HepG2 (cell line): Measurements from ENCODE around the gene ALPK3. TPM values are rescaled to one million over a fixed set of nuclear protein-coding genes. Genes with fewer than 3 reads are reported as not detected.

Source experiments
- ATAC-seq: fragments of 200-7000 bp; cut with Tn5 transposase; 3 replicates; pipeline ENCODE4 v1.9.1; 2020; ENCODE audit warnings: mild to moderate bottlenecking, moderate library complexity
- BruUV-seq: library from RNA; stranded (reverse); fragments of 400-500 nt; replicated peaks from 2 replicates; lab custom pipeline; 2021; lab: Mats Ljungman, UMichigan
- CTCF ChIA-PET: fragments of 300-600 bp; formaldehyde crosslinking; extraction: SDS; loops from one replicate; lab custom pipeline; 2021; ENCODE audit warnings: low total read pairs, inconsistent platforms, low intra/inter-chr PET ratio; lab: Yijun Ruan, JAX
- POLR2A ChIA-PET: fragments of 350-600 bp; sonication (Branson Sonifier 250); formaldehyde crosslinking; loops from one replicate; lab custom pipeline; 2020; ENCODE audit warnings: antibody characterized with exemption, inconsistent platforms; lab: Yijun Ruan, JAX
- DNase-seq: peaks from one replicate; pipeline ENCODE4 v3.0.0-alpha.2; 2015; ENCODE audit warnings: low spot score
- FAIRE-seq: peaks from 3 replicates; lab custom pipeline; 2011; peaks lifted over from hg19 to GRCh38; lab: Jason Lieb, UNC
- H2AFZ ChIP-seq: one replicate; pipeline ENCODE4 v1.6.1; 2011; ENCODE audit warnings: low read length, inconsistent platforms
- H3K27ac ChIP-seq: fragments of 300-600 bp; 3 replicates; pipeline ENCODE4 v1.8.0; 2011; ENCODE audit warnings: mixed run types, mild to moderate bottlenecking, mixed read lengths, low read length, inconsistent platforms; ENCODE audit not compliant: insufficient read depth; ENCODE audit errors: extremely low read length
- H3K27me3 ChIP-seq, 2 experiments: fragments of 200-600 bp in 1 of 2; 2 replicates in 1 of 2; 3 replicates in 1 of 2; pipeline versions ENCODE4 v1.6.0 to v1.8.0; 2011; ENCODE audit warnings: low read length in 2 of 2, mild to moderate bottlenecking in 2 of 2, moderate library complexity in 2 of 2, inconsistent platforms in 1 of 2; ENCODE audit not compliant: insufficient read depth in 2 of 2, control insufficient read depth in 1 of 2
- H3K36me3 ChIP-seq, 2 experiments: fragments of 200-600 bp in 1 of 2; replicated peaks in 1 of 2; 2 replicates in 1 of 2; 3 replicates in 1 of 2; pipeline versions ENCODE4 v1.5.1 to v1.8.0; 2011; ENCODE audit warnings: low read length in 2 of 2, inconsistent platforms in 1 of 2; ENCODE audit not compliant: insufficient read depth in 2 of 2, control insufficient read depth in 1 of 2
- H3K4me1 ChIP-seq: 2 replicates; pipeline ENCODE4 v1.5.1; 2012; ENCODE audit warnings: low read length, inconsistent platforms; ENCODE audit not compliant: insufficient read depth
- H3K4me2 ChIP-seq: 2 replicates; pipeline ENCODE4 v1.6.0; 2011; ENCODE audit warnings: low read depth, low read length, inconsistent platforms
- H3K4me3 ChIP-seq, 3 experiments: fragments of 200-600 bp in 1 of 3; sonication (generic), shearing (Covaris generic) in 1 of 3; replicated peaks in 1 of 3; 2 replicates each; pipeline ENCODE4 v1.5.1; 2011 to 2016; ENCODE audit warnings: low read length in 3 of 3, inconsistent platforms in 2 of 3, low read depth in 2 of 3, mild to moderate bottlenecking in 2 of 3, control low read depth in 1 of 3, mixed read lengths in 1 of 3; ENCODE audit not compliant: insufficient read depth in 1 of 3
- H3K79me2 ChIP-seq: one replicate; pipeline ENCODE4 v1.6.1; 2011; ENCODE audit warnings: low read length, inconsistent platforms; ENCODE audit not compliant: insufficient read depth
- H3K9ac ChIP-seq: 2 replicates; pipeline ENCODE4 v1.6.0; 2011; ENCODE audit warnings: mild to moderate bottlenecking, low read depth, low read length, inconsistent platforms; ENCODE audit not compliant: insufficient read depth
- H3K9me3 ChIP-seq: 2 replicates; pipeline ENCODE4 v1.5.1; 2012; ENCODE audit warnings: mild to moderate bottlenecking, low read length
- H4K20me1 ChIP-seq: 2 replicates; pipeline ENCODE4 v1.6.0; 2011; ENCODE audit warnings: inconsistent platforms, mild to moderate bottlenecking, low read length, moderate library complexity; ENCODE audit not compliant: insufficient read depth
- ATF4 ChIP-seq, 2 experiments: fragments of 450-650 bp in 1 of 2; sonication (generic) in 1 of 2; formaldehyde crosslinking; IDR thresholded peaks; 2 replicates each; pipeline versions ENCODE4 v1.5.0 to v1.8.0; 2020 to 2022; ENCODE audit warnings: mild to moderate bottlenecking in 1 of 2, missing genetic modification reagents in 1 of 2
- GLMP ChIP-seq: sonication (generic); formaldehyde crosslinking; IDR thresholded peaks from 2 replicates; pipeline ENCODE4 v1.9.0; 2021; ENCODE audit warnings: missing genetic modification reagents, mild to moderate bottlenecking, borderline replicate concordance
- GTF2F1 ChIP-seq: fragments of 150-350 bp; IDR thresholded peaks from 2 replicates; pipeline ENCODE4 v1.6.1; 2014; ENCODE audit warnings: low read length
- KAT2B ChIP-seq: fragments of 150-350 bp; IDR thresholded peaks from 2 replicates; pipeline ENCODE4 v1.6.1; 2014; ENCODE audit warnings: low read depth, low read length, borderline replicate concordance
- MEIS1 ChIP-seq: sonication (generic); formaldehyde crosslinking; IDR thresholded peaks from 2 replicates; pipeline ENCODE4 v1.9.0; 2021; ENCODE audit warnings: mild to moderate bottlenecking, missing genetic modification reagents, moderate library complexity, borderline replicate concordance
- PRDM10 ChIP-seq: sonication (generic); formaldehyde crosslinking; IDR thresholded peaks from 2 replicates; pipeline ENCODE4 v1.4.0; 2020; ENCODE audit warnings: low read depth, missing genetic modification reagents
- PRMT3 ChIP-seq: sonication (generic); formaldehyde crosslinking; IDR thresholded peaks from 2 replicates; pipeline ENCODE4 v1.8.1; 2022; ENCODE audit warnings: low read depth, mild to moderate bottlenecking, moderate library complexity, missing genetic modification reagents, borderline replicate concordance
- RBM22 ChIP-seq: fragments of 200-400 bp; formaldehyde crosslinking; optimal IDR thresholded peaks from 2 replicates; pipeline ENCODE3; 2017; ENCODE audit warnings: mild to moderate bottlenecking, low read length, moderate library complexity
- RELA ChIP-seq: sonication (generic); formaldehyde crosslinking; IDR thresholded peaks from 2 replicates; pipeline ENCODE4 v1.4.0; 2020; ENCODE audit warnings: missing genetic modification reagents
- REXO4 ChIP-seq: sonication (generic); formaldehyde crosslinking; IDR thresholded peaks from 2 replicates; pipeline ENCODE4 v1.8.0; 2022; ENCODE audit warnings: missing genetic modification reagents, mild to moderate bottlenecking, borderline replicate concordance
- RORA ChIP-seq: sonication (generic); formaldehyde crosslinking; IDR thresholded peaks from 2 replicates; pipeline ENCODE4 v1.5.0; 2020; ENCODE audit warnings: mild to moderate bottlenecking, missing genetic modification reagents, moderate library complexity
- SOX6 ChIP-seq, 2 experiments: fragments of 450-650 bp in 1 of 2; sonication (generic) in 1 of 2; formaldehyde crosslinking in 1 of 2; IDR thresholded peaks; 2 replicates each; pipeline versions ENCODE4 v1.4.0 to v1.6.1; 2017 to 2020; ENCODE audit warnings: antibody characterized with exemption in 1 of 2, mild to moderate bottlenecking in 1 of 2, missing genetic modification reagents in 1 of 2
- SRSF1 ChIP-seq: fragments of 200-400 bp; formaldehyde crosslinking; optimal IDR thresholded peaks from 2 replicates; pipeline ENCODE3; 2017; ENCODE audit warnings: mild to moderate bottlenecking, low read depth, low read length, moderate library complexity
- ZMYM3 ChIP-seq: sonication (generic); formaldehyde crosslinking; IDR thresholded peaks from 2 replicates; pipeline ENCODE4 v1.5.1; 2020; ENCODE audit warnings: mild to moderate bottlenecking, missing genetic modification reagents
- ZNF335 ChIP-seq: sonication (generic); formaldehyde crosslinking; IDR thresholded peaks from 2 replicates; pipeline ENCODE4 v1.4.0; 2020; ENCODE audit warnings: missing genetic modification reagents
- ZNF792 ChIP-seq: IDR thresholded peaks from 2 replicates; pipeline ENCODE4 v1.6.1; 2016
- ZNF850 ChIP-seq: sonication (generic); formaldehyde crosslinking; conservative IDR thresholded peaks from 2 replicates; pipeline ENCODE4 v1.9.0; 2021; ENCODE audit warnings: mild to moderate bottlenecking, missing genetic modification reagents
- WGBS: methylation state at CpG from one replicate; pipeline ENCODE4 v1.1.6; 2017; ENCODE audit warnings: low lambda C conversion rate; 5-methylcytosine and 5-hydroxymethylcytosine counted together
- in situ Hi-C: cut with HindIII; loops from 2 replicates; pipeline ENCODE4 v1.10.0; 2017; ENCODE audit warnings: low pct_unique_long_range_greater_than_20kb; ENCODE audit not compliant: extremely low pct_ligation_motif_present
- intact Hi-C: fragments of 100-400 bp; cut with micrococcal nuclease; formaldehyde crosslinking; loops from one replicate; pipeline ENCODE4 v1.10.0; 2022; ENCODE audit not compliant: unreplicated experiment
- polyA plus RNA-seq, 8 experiments: library from polyadenylated mRNA; depleted of rRNA in 3 of 8; stranded (reverse) in 7 of 8; unstranded in 1 of 8; fragments of >200 nt; fragmentation: Illumina TruSeq in 4 of 8; extraction: Trizol in 4 of 8; gene quantifications; 2 replicates each; pipeline versions ENCODE4 v1.2.1 to v1.2.3, GENCODE V29; 2011 to 2016; ENCODE audit warnings: low read depth in 4 of 8, missing spikeins in 1 of 8, mixed read lengths in 1 of 8; ENCODE audit not compliant: insufficient read depth in 1 of 8
- total RNA-seq, 5 experiments: library from RNA; depleted of rRNA; stranded (reverse); fragments of >200 nt; fragmentation: Illumina TruSeq; extraction: Trizol; gene quantifications; 2 replicates each; pipeline ENCODE4 v1.2.3, GENCODE V29; 2016; ENCODE audit warnings: low read depth in 1 of 5

ALPK3 gene
- total and polyA plus RNA-seq, 2 of the 13 experiments (the other 11 are each of a cell fraction or from before 2014, with no cell fraction given) = 0.04 to 0.42 TPM

GRCh38 chr15:84834229-84834955 is 17.2 kb downstream of the ALPK3 start:
- no peak for ATAC-seq
- Histone ChIP-seq H3K9ac (no peak overlapping the region), H3K4me2 (no peak overlapping the region), H4K20me1 (no peaks in the 10 kb centered on the region), H3K27me3 (peaks cover 0 to 28% of the 10 kb centered on the region in 2 experiments; a peak in 3 of 5 replicates), H3K36me3 (no peaks in the 10 kb centered on the region), H3K4me1 (peaks cover 4% of the 10 kb centered on the region; the same call in 1 of the 2 replicates), H3K79me2 (no peaks in the 10 kb centered on the region), H3K27ac (no peak overlapping the region), H3K4me3 (no peak overlapping the region), H2AFZ (no peak overlapping the region), H3K9me3 (no peaks in the 10 kb centered on the region)
- TF ChIP-seq REXO4 = no peak
- TF ChIP-seq ZNF335 (CRISPR knock-in tag) = no peak
- TF ChIP-seq MEIS1 = no peak
- TF ChIP-seq ATF4 (CRISPR knock-in tag; IDR thresholded peaks at IDR 0.05) = no peak
- TF ChIP-seq PRDM10 (CRISPR knock-in tag) = no peak
- TF ChIP-seq RELA (CRISPR knock-in tag) = no peak
- TF ChIP-seq ZNF850 (CRISPR knock-in tag) = no peak
- TF ChIP-seq RORA = no peak
- TF ChIP-seq SRSF1 = no peak
- no peak for TF ChIP-seq KAT2B
- TF ChIP-seq GTF2F1 = no peak
- TF ChIP-seq SOX6 (IDR thresholded peaks at IDR 0.05) = no peak
- no peak for TF ChIP-seq SOX6 (CRISPR knock-in tag; IDR thresholded peaks at IDR 0.05)
- no peak for TF ChIP-seq ZMYM3
- TF ChIP-seq GLMP (CRISPR knock-in tag) = no peak
- no peak for TF ChIP-seq ZNF792 (CRISPR knock-in tag)
- TF ChIP-seq RBM22 = no peak
- no peak for TF ChIP-seq PRMT3 (CRISPR knock-in tag)
- ChIA-PET CTCF (no interaction called here), POLR2A (interaction anchor here (0.9 kb wide), 1 partner anchor 13 kb away, joined by 3 read pairs; no protein-coding TSS in a partner anchor)
- 38% methylated on average over 3 of the region's 4 CpGs for WGBS
- DNase-seq = no peak
- in situ Hi-C loops (loop anchor here (25.0 kb wide), 1 partner anchor 328 kb away; no protein-coding TSS in a partner anchor), intact Hi-C loops (no loop called here)
- FAIRE-seq = no peak
- no TSS peak for BruUV-seq
